Heart left ventricle (tissue), 16 donors: ENCODE data around the gene MTMR4. TPM values are rescaled to one million over a fixed set of nuclear protein-coding genes. Genes with fewer than 3 reads are reported as not detected.

ENCODE experiments used
- ATAC-seq, 4 donors: fragments of 200-7000 bp; cut with Tn5 transposase; one replicate each; pipeline ENCODE4 v1.9.1; 2020 to 2022; ENCODE audit warnings: moderate library complexity in 4 of 4, mild to moderate bottlenecking in 3 of 4, moderate number of reproducible peaks in 1 of 4
- DNase-seq, 5 donors: peaks; one replicate each; pipeline ENCODE4 v3.0.0-alpha.2; 2020
- H3K27ac ChIP-seq, 12 donors: fragments of 200-600 bp; sonication (generic) in 4 of 12; one replicate each; pipeline versions ENCODE4 v1.5.0 to v1.8.0; 2016 to 2022; ENCODE audit warnings: mild to moderate bottlenecking in 2 of 12
- H3K27me3 ChIP-seq, 9 donors: fragments of 200-600 bp; sonication (generic) in 2 of 9; one replicate each; pipeline versions ENCODE4 v1.5.1 to v1.8.0; 2016 to 2022; ENCODE audit warnings: mild to moderate bottlenecking in 3 of 9
- H3K36me3 ChIP-seq, 9 donors: fragments of 200-600 bp; sonication (generic) in 2 of 9; one replicate each; pipeline versions ENCODE4 v1.5.0 to v1.8.0; 2018 to 2022; ENCODE audit warnings: mild to moderate bottlenecking in 2 of 9
- H3K4me1 ChIP-seq, 12 donors: fragments of 200-600 bp; sonication (generic) in 4 of 12; one replicate each; pipeline versions ENCODE4 v1.5.0 to v1.8.0; 2016 to 2022; ENCODE audit warnings: mild to moderate bottlenecking in 3 of 12
- H3K4me3 ChIP-seq, 12 donors: fragments of 200-600 bp; sonication (generic) in 4 of 12; one replicate each; pipeline versions ENCODE4 v1.5.0 to v1.8.0; 2017 to 2022; ENCODE audit warnings: mild to moderate bottlenecking in 9 of 12, moderate library complexity in 4 of 12
- H3K9me3 ChIP-seq, 12 donors: fragments of 200-600 bp; sonication (generic) in 4 of 12; one replicate each; pipeline versions ENCODE4 v1.5.0 to v1.8.0; 2016 to 2022; ENCODE audit warnings: mild to moderate bottlenecking in 1 of 12
- POLR2A ChIP-seq, 2 donors: fragments of 450-650 bp; IDR thresholded peaks; one replicate each; pipeline ENCODE4 v1.6.1; 2017; ENCODE audit warnings: antibody characterized with exemption in 2 of 2, mild to moderate bottlenecking in 2 of 2, moderate library complexity in 2 of 2
- WGBS, 4 donors: extraction: QIAGEN DNeasy Blood & Tissue Kit in 2 of 4; methylation state at CpG; one replicate each; pipeline versions ENCODE4 v1.1.5 to v1.1.7; 2013 to 2018; 5-methylcytosine and 5-hydroxymethylcytosine counted together
- intact Hi-C, 10 donors: fragments of 100-400 bp; cut with DNase I; formaldehyde crosslinking; loops; one replicate each; pipeline versions ENCODE4 v1.11.1 to v1.14.2; 2022
- polyA plus RNA-seq, 2 donors: library from polyadenylated mRNA; stranded (reverse); fragments of 200-250 nt; gene quantifications; one replicate each; pipeline ENCODE4 v1.2.3, GENCODE V29; 2013
- total RNA-seq, 9 donors: library from RNA; depleted of rRNA in 2 of 9; stranded (reverse); fragments of >200 nt in 2 of 9; fragmentation: NEBNext Ultra II Directional in 3 of 9; extraction: Animal tissue kit (Norgen Biotek cat#: 25700) in 3 of 9; gene quantifications; one replicate each; pipeline versions ENCODE4 v1.1.0 to v1.2.4, GENCODE V29; 2016 to 2023
- TF ChIP-seq, protein P1 (sequence below), 12 donors: fragments of 200-600 bp; sonication (generic) in 4 of 12; IDR thresholded peaks; one replicate each; pipeline versions ENCODE4 v1.5.0 to v1.8.0; 2018 to 2022; ENCODE audit warnings: antibody characterized with exemption in 12 of 12, mild to moderate bottlenecking in 5 of 12
- donor health status: ischemic (EF 13 %, LVEDD 7.1; RV severe dilation, severe dysfunction).
- donor health status: healthy with polysubstance abuse.
- donor health status: DM: no; HTN: yes; CAD: no.
- donor health status: DM: no; HTN: no; CAD: no.
- donor health status: ischemic (EF 25% LVEDD 6.9; RV normal size, moderate dysfunction).
- donor health status: ischemic (EF 25% LVEDD 5.7; RV mildly dilated, moderate dysfunction).
- donor health status: healthy.
- donor health status: DM: yes; HTN: yes; CAD: no.
- donor health status: ischemic (EF 35%, LVEDD 5.7; RV mildly dilated, moderate dysfunction).
- donor health status: nonischemic (EF 11% LVEDD 7.7; RV severe dilation, severe dysfunction).
- donor health status: DM: yes; HTN: yes; CAD: no.
- donor health status: PGD.
- donor health status: ischemic (EF 29% LVEDD 5.4; RV normal size, mild dysfunction).
- donor health status: nonischemic (EF 23%, LVEDD 6.1; RV moderate dilation, normal function).

The MTMR4 gene
- total and polyA plus RNA-seq, 11 donors = 9.1 to 24.9 (median 19.8) TPM

DNA sequence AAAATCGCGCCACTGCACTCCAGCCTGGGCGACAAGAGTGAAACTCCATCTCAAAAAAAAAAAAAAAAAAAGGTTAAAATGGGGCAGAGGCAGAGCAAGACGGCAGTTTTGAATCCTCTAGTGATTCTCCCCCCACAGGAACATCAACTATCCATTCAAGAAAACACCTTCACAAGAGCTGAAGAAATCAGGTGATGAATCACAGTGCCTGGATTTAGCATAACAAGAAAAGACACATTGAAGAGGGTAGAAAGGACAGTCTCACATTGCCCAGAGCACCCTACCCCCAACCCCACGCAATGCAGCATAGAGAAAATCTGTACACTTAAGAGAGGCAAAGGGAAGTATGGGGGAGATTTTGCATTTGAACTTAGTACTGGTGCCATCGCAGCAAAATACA is 68.4 kb downstream of the MTMR4 start:
- no peaks in the 10 kb centered on the region for H3K36me3 ChIP-seq
- peaks cover 0 to 6% (median 0%) of the 10 kb centered on the region in 9 donors for H3K27me3 ChIP-seq
- TF ChIP-seq POLR2A (IDR thresholded peaks at IDR 0.05) = no peak
- TF ChIP-seq, protein P1, sequence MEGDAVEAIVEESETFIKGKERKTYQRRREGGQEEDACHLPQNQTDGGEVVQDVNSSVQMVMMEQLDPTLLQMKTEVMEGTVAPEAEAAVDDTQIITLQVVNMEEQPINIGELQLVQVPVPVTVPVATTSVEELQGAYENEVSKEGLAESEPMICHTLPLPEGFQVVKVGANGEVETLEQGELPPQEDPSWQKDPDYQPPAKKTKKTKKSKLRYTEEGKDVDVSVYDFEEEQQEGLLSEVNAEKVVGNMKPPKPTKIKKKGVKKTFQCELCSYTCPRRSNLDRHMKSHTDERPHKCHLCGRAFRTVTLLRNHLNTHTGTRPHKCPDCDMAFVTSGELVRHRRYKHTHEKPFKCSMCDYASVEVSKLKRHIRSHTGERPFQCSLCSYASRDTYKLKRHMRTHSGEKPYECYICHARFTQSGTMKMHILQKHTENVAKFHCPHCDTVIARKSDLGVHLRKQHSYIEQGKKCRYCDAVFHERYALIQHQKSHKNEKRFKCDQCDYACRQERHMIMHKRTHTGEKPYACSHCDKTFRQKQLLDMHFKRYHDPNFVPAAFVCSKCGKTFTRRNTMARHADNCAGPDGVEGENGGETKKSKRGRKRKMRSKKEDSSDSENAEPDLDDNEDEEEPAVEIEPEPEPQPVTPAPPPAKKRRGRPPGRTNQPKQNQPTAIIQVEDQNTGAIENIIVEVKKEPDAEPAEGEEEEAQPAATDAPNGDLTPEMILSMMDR (IDR thresholded peaks at IDR 0.05) = no peak
- no peak overlapping the region for H3K27ac ChIP-seq
- no peak for ATAC-seq
- peaks cover 0 to 3% (median 0%) of the 10 kb centered on the region in 12 donors for H3K9me3 ChIP-seq
- no peak overlapping the region for H3K4me3 ChIP-seq
- intact Hi-C loops = loop anchor here in 8 of 10 donors (5.0 to 10.0 kb wide), 8 partner anchors 129 to 199 kb away; no protein-coding TSS in a partner anchor
- no peak for DNase-seq
- H3K4me1 ChIP-seq = no peaks in the 10 kb centered on the region
- WGBS, 4 donors = 78 to 84% (median 79%) methylated on average over 6 of the region's 6 CpGs

Other genes with a start within 250 kb of the MTMR4 start
- gene MPO, start 233.7 kb downstream of the MTMR4 start, total RNA-seq = 1 to 10 TPM in 1 of 9 donors, under 1 TPM in 5, not detected in 3; 0.12 to 2.8 (median 0.35) TPM
- under 1 TPM in 1 of 2 donors, not detected in 1; 0.11 TPM for gene MPO, start 233.7 kb downstream of the MTMR4 start, polyA plus RNA-seq
- gene TSPOAP1, start 185.8 kb downstream of the MTMR4 start, total RNA-seq = 10 to 100 TPM in 6 of 9 donors, 1 to 10 TPM in 3; 5.1 to 23.1 (median 13.3) TPM
- 10 to 100 TPM in 1 of 2 donors, 1 to 10 TPM in 1; 1.6 to 19.0 TPM for gene TSPOAP1, start 185.8 kb downstream of the MTMR4 start, polyA plus RNA-seq
- gene SUPT4H1, start 162.4 kb downstream of the MTMR4 start, total RNA-seq = 10 to 100 TPM; 44.1 to 69.9 (median 58.0) TPM
- gene SUPT4H1, start 162.4 kb downstream of the MTMR4 start, polyA plus RNA-seq = 10 to 100 TPM; 53.9 to 92.7 TPM
- 1 to 10 TPM; 3.8 to 7.5 (median 5.1) TPM for gene RNF43, start 97.1 kb downstream of the MTMR4 start, total RNA-seq
- 1 to 10 TPM; 1.9 to 2.7 TPM for gene RNF43, start 97.1 kb downstream of the MTMR4 start, polyA plus RNA-seq
- gene HSF5, start 26.2 kb downstream of the MTMR4 start, total RNA-seq = under 1 TPM in 2 of 9 donors, not detected in 7; 0.06 to 0.19 TPM
- gene HSF5, start 26.2 kb downstream of the MTMR4 start, polyA plus RNA-seq = not detected
- under 1 TPM in 6 of 9 donors, not detected in 3; 0.08 to 0.36 (median 0.12) TPM for gene TEX14, start 177.4 kb upstream of the MTMR4 start, total RNA-seq
- gene TEX14, start 177.4 kb upstream of the MTMR4 start, polyA plus RNA-seq = under 1 TPM; 0.04 to 0.08 TPM
- gene RAD51C, start 178.0 kb upstream of the MTMR4 start, total RNA-seq = 10 to 100 TPM; 17.1 to 48.9 (median 39.6) TPM
- 10 to 100 TPM; 20.8 to 41.1 TPM for gene RAD51C, start 178.0 kb upstream of the MTMR4 start, polyA plus RNA-seq
- 1 to 10 TPM in 3 of 9 donors, under 1 TPM in 6; 0.20 to 4.0 (median 0.50) TPM for gene PPM1E, start 241.2 kb upstream of the MTMR4 start, total RNA-seq
- 1 to 10 TPM in 1 of 2 donors, under 1 TPM in 1; 0.30 to 1.0 TPM for gene PPM1E, start 241.2 kb upstream of the MTMR4 start, polyA plus RNA-seq